DMS153 treated with DMSO at 0.1 percent for 48 hours (cell line): ENCODE results near the gene FOLR2.
"Not testable (repeated sequence)": the region's sequence is repeated elsewhere in the genome, so short reads cannot be mapped to it uniquely, and the experiment has no call there.

Experiments used
- DNase-seq: peaks from one replicate; lab custom pipeline; 2025; ENCODE audit not compliant: unreplicated experiment; lab: John Stamatoyannopoulos, UW

The FOLR2 gene

DNA sequence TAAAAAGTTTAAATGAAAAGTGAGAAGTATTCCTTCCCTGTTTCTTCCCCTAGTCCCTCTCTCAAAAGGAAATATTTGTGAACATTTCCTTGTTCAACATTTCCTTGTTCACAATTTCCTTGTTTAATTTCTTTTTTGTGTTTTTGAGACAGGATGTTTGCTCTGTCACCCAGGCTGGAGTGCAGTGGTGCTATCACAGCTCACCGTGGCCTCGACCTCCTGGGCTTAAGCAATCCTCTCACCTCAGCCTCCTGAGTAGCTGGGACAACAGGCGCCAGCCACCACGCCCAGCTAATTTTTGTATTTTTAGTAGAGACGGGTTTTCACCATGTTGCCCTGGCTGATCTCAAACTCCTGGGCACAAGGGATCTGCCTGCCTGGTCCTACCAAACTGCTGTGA lies 50.4 kb downstream of the FOLR2 start:
- not testable (repeated sequence) for DNase-seq

DNA sequence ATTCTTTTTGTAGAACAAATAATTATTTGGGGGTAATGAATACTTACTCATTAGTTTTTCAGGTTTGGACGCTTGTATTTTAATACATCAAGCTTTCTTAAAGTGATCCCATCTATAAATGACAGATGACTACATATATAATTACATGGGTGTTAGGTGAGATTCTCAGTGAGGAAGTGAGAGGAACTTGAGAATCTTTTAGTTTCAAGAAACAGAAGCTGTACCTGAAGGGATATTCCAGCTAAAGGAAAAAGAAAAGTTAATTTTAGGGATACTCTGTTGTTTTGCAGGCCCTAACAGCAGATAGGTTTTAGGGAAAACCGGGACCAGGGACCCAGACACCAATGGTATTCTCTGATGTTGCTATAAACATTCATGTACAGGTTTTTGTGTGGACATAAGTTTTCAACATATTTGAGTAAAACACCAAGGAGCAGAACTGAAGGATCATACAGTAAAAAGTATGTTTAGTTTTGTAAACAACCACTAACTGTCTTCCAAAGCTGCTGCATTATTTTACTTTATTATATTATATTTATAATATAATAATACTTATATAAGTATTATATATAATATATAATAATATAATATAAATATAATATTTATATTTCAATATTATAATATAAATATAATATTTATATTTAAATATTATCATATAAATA lies 51.5 kb downstream of the FOLR2 start:
- no peak for DNase-seq
